ENCODE data around the gene PELI1. TPM values are rescaled to one million over a fixed set of nuclear protein-coding genes. Genes with fewer than 3 reads are reported as not detected.

Gene PELI1
- total RNA-seq, 4 donors from 2014 or later = 38.4 to 57.0 (median 46.0) TPM

GRCh38 chr2:64164629-64165028 is 20.4 kb upstream of the PELI1 start:
- no peak overlapping the region for H3K4me3 ChIP-seq (ENCODE audit: low read depth, poor library complexity, severe bottlenecking)
- no peak for DNase-seq (ENCODE audit: low spot score in 2 of 2)
- 94 to 97% methylated on average over 1 of the region's 1 CpG for WGBS, 2 donors
- intact Hi-C loops (cut with DNase I; ENCODE audit: low total_unique reads) = no loop called here
- TF ChIP-seq POLR2A (IDR thresholded peaks at IDR 0.05) (no peak), CTCF (IDR thresholded peaks at IDR 0.05) (no peak)

GRCh38 chr2:64162516-64162915 is 18.3 kb upstream of the PELI1 start:
- no peak for DNase-seq (ENCODE audit: low spot score in 2 of 2)
- TF ChIP-seq POLR2A (IDR thresholded peaks at IDR 0.05) (no peak), CTCF (IDR thresholded peaks at IDR 0.05) (no peak)
- 74 to 84% methylated on average over 1 of the region's 1 CpG for WGBS, 2 donors
- intact Hi-C loops (cut with DNase I; ENCODE audit: low total_unique reads) = no loop called here
- no peak overlapping the region for H3K4me3 ChIP-seq (ENCODE audit: low read depth, poor library complexity, severe bottlenecking)

GRCh38 chr2:64157792-64158191 is 13.6 kb upstream of the PELI1 start:
- intact Hi-C loops (cut with DNase I; ENCODE audit: low total_unique reads) = no loop called here
- DNase-seq (ENCODE audit: low spot score in 2 of 2) = no peak
- TF ChIP-seq POLR2A (IDR thresholded peaks at IDR 0.05) (no peak), CTCF (IDR thresholded peaks at IDR 0.05) (no peak)
- no peak overlapping the region for H3K4me3 ChIP-seq (ENCODE audit: low read depth, poor library complexity, severe bottlenecking)

- no peak for DNase-seq (ENCODE audit: low spot score in 2 of 2)
- intact Hi-C loops (cut with DNase I; ENCODE audit: low total_unique reads) = no loop called here
- no peak overlapping the region for H3K4me3 ChIP-seq (ENCODE audit: low read depth, poor library complexity, severe bottlenecking)
- WGBS, 2 donors = 73 to 74% methylated on average over 4 of the region's 4 CpGs
- TF ChIP-seq CTCF (IDR thresholded peaks at IDR 0.05) (no peak), POLR2A (IDR thresholded peaks at IDR 0.05) (no peak)
These were observed 9.6 kb upstream of the PELI1 start for GRCh38 chr2:64153811-64154210.

- no peak for DNase-seq (ENCODE audit: low spot score in 2 of 2)
- no peak overlapping the region for H3K4me3 ChIP-seq (ENCODE audit: low read depth, poor library complexity, severe bottlenecking)
- intact Hi-C loops (cut with DNase I; ENCODE audit: low total_unique reads) = no loop called here
- TF ChIP-seq POLR2A (IDR thresholded peaks at IDR 0.05) = no peak
- TF ChIP-seq CTCF (IDR thresholded peaks at IDR 0.05) = no peak
- 27 to 52% methylated on average over 1 of the region's 1 CpG for WGBS, 2 donors
These were observed 7.3 kb upstream of the PELI1 start for GRCh38 chr2:64151476-64151875.

GRCh38 chr2:64145714-64146113 is 1.5 kb upstream of the PELI1 start:
- WGBS, 2 donors = 45 to 47% methylated on average over 1 of the region's 1 CpG
- no peak overlapping the region for H3K4me3 ChIP-seq (ENCODE audit: low read depth, poor library complexity, severe bottlenecking)
- intact Hi-C loops (cut with DNase I; ENCODE audit: low total_unique reads) = no loop called here
- no peak for DNase-seq (ENCODE audit: low spot score in 2 of 2)
- TF ChIP-seq CTCF (IDR thresholded peaks at IDR 0.05) = no peak
- no peak for TF ChIP-seq POLR2A (IDR thresholded peaks at IDR 0.05)
